22Rv1 (cell line): ENCODE measurements around the gene CDH22.

Experiments
- ZFX ChIP-seq: fragments of 450-650 bp; IDR thresholded peaks from 2 replicates; pipeline ENCODE4 v1.6.1; 2017; ENCODE audit warnings: antibody characterized with exemption, borderline replicate concordance
- TF ChIP-seq, protein P1 (sequence below): fragments of 450-650 bp; IDR thresholded peaks from 2 replicates; pipeline ENCODE4 v1.5.1; 2017; ENCODE audit warnings: mild to moderate bottlenecking

DNA sequence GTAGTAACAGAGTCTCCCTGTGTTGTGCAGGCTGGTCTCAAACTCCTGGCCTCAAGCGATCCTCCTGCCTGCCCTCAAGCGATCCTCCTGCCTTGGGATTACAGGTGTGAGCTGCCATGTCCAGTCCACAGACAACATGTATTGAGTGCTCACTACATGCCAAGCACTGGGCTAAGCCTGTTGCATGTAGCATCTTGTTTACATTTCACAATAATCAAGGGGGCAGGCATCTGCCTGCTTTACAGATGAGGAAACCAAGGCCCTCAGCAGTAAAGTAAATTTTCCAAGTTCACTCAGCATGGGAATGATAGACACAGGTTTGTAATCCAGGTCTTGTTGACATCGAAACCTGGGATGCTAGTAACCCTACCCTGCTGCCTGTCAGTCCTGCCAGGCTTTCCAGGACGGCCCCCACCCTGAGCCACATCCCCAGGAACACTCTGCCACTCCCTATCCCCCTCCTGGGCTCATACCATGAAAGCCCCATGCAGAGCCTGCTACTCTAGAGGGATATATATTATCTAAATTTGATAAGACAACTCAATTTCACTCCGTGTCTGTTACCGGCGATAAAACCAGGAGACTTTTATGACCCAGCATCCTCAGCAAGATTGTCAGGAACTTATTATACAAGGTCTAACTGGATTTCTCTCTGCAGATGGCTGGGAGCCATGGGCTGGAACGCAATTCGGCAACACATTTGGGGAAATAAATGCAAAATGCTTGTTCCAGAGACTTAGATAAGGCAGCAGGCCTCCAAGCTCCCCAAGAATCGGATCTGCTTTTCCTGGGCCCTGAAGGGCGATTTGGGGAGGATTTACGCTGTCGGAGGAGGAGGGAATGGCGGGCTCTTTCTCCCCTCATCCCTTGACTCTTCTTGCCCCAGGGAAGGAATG is 159.7 kb downstream of the CDH22 start:
- TF ChIP-seq, protein P1, sequence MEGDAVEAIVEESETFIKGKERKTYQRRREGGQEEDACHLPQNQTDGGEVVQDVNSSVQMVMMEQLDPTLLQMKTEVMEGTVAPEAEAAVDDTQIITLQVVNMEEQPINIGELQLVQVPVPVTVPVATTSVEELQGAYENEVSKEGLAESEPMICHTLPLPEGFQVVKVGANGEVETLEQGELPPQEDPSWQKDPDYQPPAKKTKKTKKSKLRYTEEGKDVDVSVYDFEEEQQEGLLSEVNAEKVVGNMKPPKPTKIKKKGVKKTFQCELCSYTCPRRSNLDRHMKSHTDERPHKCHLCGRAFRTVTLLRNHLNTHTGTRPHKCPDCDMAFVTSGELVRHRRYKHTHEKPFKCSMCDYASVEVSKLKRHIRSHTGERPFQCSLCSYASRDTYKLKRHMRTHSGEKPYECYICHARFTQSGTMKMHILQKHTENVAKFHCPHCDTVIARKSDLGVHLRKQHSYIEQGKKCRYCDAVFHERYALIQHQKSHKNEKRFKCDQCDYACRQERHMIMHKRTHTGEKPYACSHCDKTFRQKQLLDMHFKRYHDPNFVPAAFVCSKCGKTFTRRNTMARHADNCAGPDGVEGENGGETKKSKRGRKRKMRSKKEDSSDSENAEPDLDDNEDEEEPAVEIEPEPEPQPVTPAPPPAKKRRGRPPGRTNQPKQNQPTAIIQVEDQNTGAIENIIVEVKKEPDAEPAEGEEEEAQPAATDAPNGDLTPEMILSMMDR = no peak
- TF ChIP-seq ZFX = no peak
